H1 (cell line): ENCODE data around the gene C19orf12. TPM values are rescaled to one million over a fixed set of nuclear protein-coding genes. Genes with fewer than 3 reads are reported as not detected.

Experiments
- CTCF ChIA-PET: fragments of 300-600 bp; sonication (Branson Sonifier 250); formaldehyde crosslinking; loops from one replicate; lab custom pipeline; 2021; ENCODE audit not compliant: partially characterized antibody; lab: Charles Lee
- POLR2A ChIA-PET: fragments of 300-600 bp; sonication (Branson Sonifier 250); formaldehyde crosslinking; loops from one replicate; lab custom pipeline; 2021; ENCODE audit warnings: inconsistent platforms; ENCODE audit not compliant: partially characterized antibody; lab: Charles Lee
- DNase-seq, 2 experiments: peaks; one replicate each; pipeline versions ENCODE4 v3.0.0 to v3.0.0-alpha.2; 2010 to 2022; ENCODE audit warnings: low spot score in 2 of 2, low read depth in 1 of 2, mixed read lengths in 1 of 2
- FAIRE-seq: peaks from 2 replicates; lab custom pipeline; 2011; peaks lifted over from hg19 to GRCh38; lab: Jason Lieb, UNC
- H2AFZ ChIP-seq: 2 replicates; pipeline ENCODE4 v1.8.1; 2012; ENCODE audit warnings: low read length, inconsistent platforms
- H2AK5ac ChIP-seq: 2 replicates; pipeline ENCODE4 v1.6.1; 2013; ENCODE audit warnings: low read depth, low read length
- H2BK120ac ChIP-seq: replicated peaks from 2 replicates; pipeline ENCODE3; 2013; ENCODE audit warnings: low read depth, low read length, inconsistent platforms
- H2BK12ac ChIP-seq: 2 replicates; pipeline ENCODE4 v1.6.1; 2013; ENCODE audit warnings: low read depth, low read length
- H2BK15ac ChIP-seq: 2 replicates; pipeline ENCODE4 v1.6.1; 2013; ENCODE audit warnings: low read length
- H2BK20ac ChIP-seq: 2 replicates; pipeline ENCODE4 v1.6.1; 2013; ENCODE audit warnings: low read length
- H2BK5ac ChIP-seq: 2 replicates; pipeline ENCODE4 v1.6.1; 2013; ENCODE audit warnings: low read depth, low read length
- H3K14ac ChIP-seq: 2 replicates; pipeline ENCODE4 v1.6.1; 2013; ENCODE audit warnings: inconsistent platforms; ENCODE audit not compliant: insufficient read length
- H3K18ac ChIP-seq: 2 replicates; pipeline ENCODE4 v1.6.1; 2013; ENCODE audit warnings: low read length; ENCODE audit errors: extremely low read depth
- H3K23ac ChIP-seq: 2 replicates; pipeline ENCODE4 v1.6.1; 2013; ENCODE audit warnings: inconsistent platforms; ENCODE audit not compliant: insufficient read length
- H3K23me2 ChIP-seq: 2 replicates; pipeline ENCODE4 v1.6.1; 2013; ENCODE audit warnings: low read depth, low read length
- H3K27ac ChIP-seq: 2 replicates; pipeline ENCODE4 v1.6.1; 2011; ENCODE audit warnings: low read depth, low read length, inconsistent platforms
- H3K27me3 ChIP-seq, 4 experiments: replicated peaks in 1 of 4; 1 replicate in 1 of 4; 2 replicates in 3 of 4; pipeline versions ENCODE4 v1.6.1 to v1.8.1; 2011 to 2013; ENCODE audit warnings: low read length in 3 of 4, mild to moderate bottlenecking in 3 of 4, inconsistent platforms in 2 of 4, mixed read lengths in 2 of 4, moderate library complexity in 1 of 4; ENCODE audit not compliant: control insufficient read depth in 3 of 4, insufficient read depth in 3 of 4; ENCODE audit errors: extremely low read depth in 1 of 4
- H3K36me3 ChIP-seq, 4 experiments: 2 replicates each; pipeline versions ENCODE4 v1.6.1 to v1.8.1; 2011 to 2013; ENCODE audit warnings: mild to moderate bottlenecking in 4 of 4, low read length in 3 of 4, moderate library complexity in 2 of 4, control low read depth in 1 of 4, inconsistent platforms in 1 of 4; ENCODE audit not compliant: insufficient read depth in 4 of 4, control insufficient read depth in 2 of 4
- H3K4ac ChIP-seq: replicated peaks from 2 replicates; pipeline ENCODE3; 2013; ENCODE audit warnings: low read length, low read depth, mixed read lengths, inconsistent platforms; ENCODE audit not compliant: insufficient read length
- H3K4me1 ChIP-seq, 4 experiments: replicated peaks in 1 of 4; 1 replicate in 1 of 4; 2 replicates in 3 of 4; pipeline versions ENCODE4 v1.6.1 to v1.8.1; 2011 to 2013; ENCODE audit warnings: low read length in 3 of 4, inconsistent platforms in 2 of 4, mixed read lengths in 1 of 4; ENCODE audit not compliant: insufficient read depth in 4 of 4, control insufficient read depth in 3 of 4
- H3K4me2 ChIP-seq, 2 experiments: 2 replicates each; pipeline versions ENCODE4 v1.6.1 to v1.8.1; 2011 to 2013; ENCODE audit warnings: low read depth in 2 of 2, low read length in 2 of 2, control low read depth in 1 of 2, inconsistent platforms in 1 of 2, mild to moderate bottlenecking in 1 of 2; ENCODE audit not compliant: insufficient read depth in 1 of 2
- H3K4me3 ChIP-seq, 4 experiments: fragments of 200-600, 300-600 bp in 1 of 4; sonication (generic), shearing (Covaris generic), sonication (Bioruptor Twin) in 1 of 4; 2 replicates each; pipeline versions ENCODE4 v1.5.1 to v1.8.1; 2011 to 2016; ENCODE audit warnings: low read length in 4 of 4, low read depth in 3 of 4, control low read depth in 2 of 4, inconsistent platforms in 2 of 4, mild to moderate bottlenecking in 2 of 4, mixed read lengths in 1 of 4, moderate library complexity in 1 of 4; ENCODE audit not compliant: insufficient read depth in 2 of 4; ENCODE audit errors: extremely low read depth in 1 of 4
- H3K56ac ChIP-seq: replicated peaks from 2 replicates; pipeline ENCODE3; 2013; ENCODE audit warnings: low read depth, mild to moderate bottlenecking, mixed read lengths, low read length, inconsistent platforms; ENCODE audit not compliant: insufficient read length
- H3K79me1 ChIP-seq: 2 replicates; pipeline ENCODE4 v1.6.1; 2013; ENCODE audit warnings: low read depth, low read length, control low read depth
- H3K79me2 ChIP-seq, 2 experiments: 2 replicates each; pipeline versions ENCODE4 v1.6.1 to v1.8.1; 2012 to 2013; ENCODE audit warnings: low read length in 2 of 2, mild to moderate bottlenecking in 2 of 2, inconsistent platforms in 1 of 2; ENCODE audit not compliant: insufficient read depth in 2 of 2, control insufficient read depth in 1 of 2
- H3K9ac ChIP-seq, 4 experiments: replicated peaks in 1 of 4; 1 replicate in 1 of 4; 2 replicates in 3 of 4; pipeline versions ENCODE4 v1.6.1 to v1.8.1; 2011 to 2013; ENCODE audit warnings: low read depth in 3 of 4, low read length in 3 of 4, control low read depth in 2 of 4, mild to moderate bottlenecking in 2 of 4, moderate library complexity in 2 of 4, inconsistent platforms in 1 of 4; ENCODE audit errors: extremely low read depth in 1 of 4
- H3K9me3 ChIP-seq, 2 experiments: 2 replicates each; pipeline versions ENCODE4 v1.6.1 to v1.8.1; 2012 to 2013; ENCODE audit warnings: mild to moderate bottlenecking in 2 of 2, moderate library complexity in 2 of 2, control low read depth in 1 of 2, inconsistent platforms in 1 of 2, low read depth in 1 of 2, low read length in 1 of 2, mixed read lengths in 1 of 2; ENCODE audit not compliant: insufficient read depth in 2 of 2
- H4K20me1 ChIP-seq, 2 experiments: replicated peaks in 1 of 2; 2 replicates each; pipeline versions ENCODE3 to v1.8.1; 2011 to 2013; ENCODE audit warnings: inconsistent platforms in 2 of 2, low read length in 2 of 2, mild to moderate bottlenecking in 1 of 2; ENCODE audit not compliant: insufficient read depth in 2 of 2, control insufficient read depth in 1 of 2
- H4K5ac ChIP-seq: 2 replicates; pipeline ENCODE4 v1.6.1; 2013; ENCODE audit warnings: low read length, low read depth, mixed read lengths, inconsistent platforms; ENCODE audit not compliant: insufficient read length
- H4K8ac ChIP-seq: 2 replicates; pipeline ENCODE4 v1.8.0; 2013; ENCODE audit warnings: mild to moderate bottlenecking, moderate library complexity, low read length, inconsistent platforms; ENCODE audit not compliant: insufficient read depth; ENCODE audit errors: extremely low read depth
- H4K91ac ChIP-seq: replicated peaks from 2 replicates; pipeline ENCODE3; 2013; ENCODE audit warnings: low read length, mixed read lengths, inconsistent platforms; ENCODE audit not compliant: insufficient read length
- BACH1 ChIP-seq: IDR thresholded peaks from 2 replicates; pipeline ENCODE4 v1.6.1; 2012; ENCODE audit warnings: low read length, improper control_type of control experiment
- BRCA1 ChIP-seq: IDR thresholded peaks from 2 replicates; pipeline ENCODE4 v1.6.1; 2012; ENCODE audit warnings: low read depth, low read length, improper control_type of control experiment
- CBX5 ChIP-seq: fragments of 300-800, 300-1000 bp; sonication (generic); IDR thresholded peaks from 2 replicates; pipeline ENCODE4 v1.7.1; 2016; ENCODE audit warnings: antibody characterized with exemption, low read length, low read depth
- E2F6 ChIP-seq: IDR thresholded peaks from 2 replicates; pipeline ENCODE4 v1.6.1; 2012; ENCODE audit warnings: inconsistent platforms
- EP300 ChIP-seq, 2 experiments: IDR thresholded peaks; 1 replicate in 1 of 2; 2 replicates in 1 of 2; pipeline ENCODE4 v1.6.1; 2011 to 2012; ENCODE audit warnings: low read depth in 2 of 2, low read length in 2 of 2, mild to moderate bottlenecking in 2 of 2, borderline replicate concordance in 1 of 2, inconsistent platforms in 1 of 2, moderate library complexity in 1 of 2
- EZH2 ChIP-seq: fragments of 200-600 bp; sonication (generic); IDR thresholded peaks from 2 replicates; pipeline ENCODE4 v1.7.1; 2012; ENCODE audit warnings: low read depth, mild to moderate bottlenecking, moderate library complexity, low read length, inconsistent platforms; ENCODE audit not compliant: severe bottlenecking
- JUND ChIP-seq: IDR thresholded peaks from 2 replicates; pipeline ENCODE4 v1.6.1; 2011; ENCODE audit warnings: mild to moderate bottlenecking, improper control_type of control experiment, low read length
- KDM1A ChIP-seq: fragments of 200-600, 300-600 bp; sonication (generic); IDR thresholded peaks from 2 replicates; pipeline ENCODE4 v1.7.1; 2016; ENCODE audit warnings: mild to moderate bottlenecking, low read length, borderline replicate concordance
- NANOG ChIP-seq: IDR thresholded peaks from 2 replicates; pipeline ENCODE4 v1.6.1; 2011; ENCODE audit warnings: low read length, low read depth, mild to moderate bottlenecking, inconsistent platforms; ENCODE audit not compliant: insufficient read depth, poor library complexity, severe bottlenecking
- RFX5 ChIP-seq: IDR thresholded peaks from 2 replicates; pipeline ENCODE4 v1.6.1; 2011; ENCODE audit warnings: low read depth, low read length, improper control_type of control experiment, borderline replicate concordance
- RXRA ChIP-seq: IDR thresholded peaks from 2 replicates; pipeline ENCODE4 v1.6.1; 2011; ENCODE audit warnings: low read depth, mild to moderate bottlenecking, low read length, moderate library complexity; ENCODE audit not compliant: insufficient read depth
- SIX5 ChIP-seq: IDR thresholded peaks from 2 replicates; pipeline ENCODE4 v1.6.1; 2011; ENCODE audit warnings: mild to moderate bottlenecking, low read depth, low read length
- SP4 ChIP-seq: IDR thresholded peaks from 2 replicates; pipeline ENCODE4 v1.6.1; 2012; ENCODE audit warnings: low read length, inconsistent platforms
- WGBS, 2 experiments: shearing (Covaris generic) in 1 of 2; methylation state at CpG; one replicate each; pipeline versions ENCODE4 v1.1.6 to v1.1.7; 2013 to 2015; ENCODE audit warnings: low lambda C conversion rate in 2 of 2, mixed read lengths in 2 of 2, inconsistent platforms in 1 of 2, low coverage in 1 of 2, missing lambda C conversion rate in 1 of 2; ENCODE audit not compliant: insufficient replicate concordance in 2 of 2, insufficient coverage in 1 of 2, insufficient read length in 1 of 2; ENCODE audit errors: extremely low coverage in 1 of 2, missing lambda C conversion rate in 1 of 2; 5-methylcytosine and 5-hydroxymethylcytosine counted together
- polyA plus RNA-seq, 7 experiments: library from polyadenylated mRNA; depleted of rRNA in 3 of 7; stranded (reverse) in 5 of 7; unstranded in 2 of 7; fragments of >200 nt in 5 of 7; fragments of 200-250 nt in 2 of 7; gene quantifications; 1 replicate in 5 of 7; 2 replicates in 1 of 7; 4 replicates in 1 of 7; pipeline versions ENCODE4 v1.2.1 to v1.2.3, GENCODE V29; 2011 to 2013; ENCODE audit warnings: missing spikeins in 2 of 7, mixed read lengths in 2 of 7
- total RNA-seq: library from RNA; stranded (reverse); fragmentation: NEBNext Ultra II Directional; extraction: Animal tissue kit (Norgen Biotek cat#: 25700); gene quantifications from 2 replicates; pipeline ENCODE4 v1.2.1, GENCODE V29; 2021

C19orf12 gene
- total and polyA plus RNA-seq, 2 of the 8 experiments (the other 6 are each of a cell fraction or from before 2014, with no cell fraction given): 10.7 to 11.9 TPM

- Histone ChIP-seq H2BK12ac (no peak overlapping the region), H4K20me1 (no peaks in the 10 kb centered on the region), H3K14ac (no peak overlapping the region), H3K4me2 (no peak overlapping the region), H2AFZ (no peak overlapping the region), H2BK5ac (no peak overlapping the region), H3K23me2 (peaks cover 2% of the 10 kb centered on the region; the same call in 1 of the 2 replicates), H3K4me3 (no peak overlapping the region), H3K79me1 (peaks cover 4% of the 10 kb centered on the region), H3K79me2 (no peaks in the 10 kb centered on the region; a peak in 1 of 4 replicates), H2BK20ac (no peak overlapping the region), H2BK15ac (no peak overlapping the region), H4K91ac (no peak overlapping the region), H3K23ac (no peak overlapping the region), H4K8ac (no peak overlapping the region), H3K27ac (no peak overlapping the region), H4K5ac (no peak overlapping the region), H3K27me3 (no peaks in the 10 kb centered on the region), H3K4me1 (peaks cover 0 to 4% (median 2%) of the 10 kb centered on the region in 4 experiments; a peak in 4 of 7 replicates), H2BK120ac (no peak overlapping the region), H3K4ac (no peak overlapping the region), H3K56ac (no peak overlapping the region), H3K36me3 (no peaks in the 10 kb centered on the region), H3K18ac (no peak overlapping the region), H3K9ac (no peak overlapping the region), H2AK5ac (no peak overlapping the region), H3K9me3 (no peaks in the 10 kb centered on the region)
- 82% methylated on average over 6 of the region's 6 CpGs; no CpG with 5 or more reads in 1 of the 2 experiments for WGBS, 2 experiments
- CTCF ChIA-PET: interaction anchor here (0.9 to 5.7 kb wide), 4 partner anchors 17 to 209 kb away, joined by 3 to 52 read pairs (median 6); no protein-coding TSS in a partner anchor
- POLR2A ChIA-PET: interaction anchor here (0.8 kb wide), 1 partner anchor 9 kb away, joined by 3 read pairs; no protein-coding TSS in a partner anchor
- no peak for FAIRE-seq
- no peak for DNase-seq
- TF ChIP-seq NANOG (no peak), JUND (no peak), KDM1A (no peak), E2F6 (no peak), EP300 (IDR thresholded peaks at IDR 0.05; ENCODE audit: borderline replicate concordance in 1 of 2, low read depth in 2 of 2, low read length in 2 of 2) (no peak), CBX5 (no peak), SP4 (no peak), RXRA (no peak), BACH1 (no peak), EZH2 (no peak), RFX5 (no peak), SIX5 (no peak), BRCA1 (no peak)
These were observed 3.4 kb downstream of the C19orf12 start for GRCh38 chr19:29711584-29712132.
